Stimulated activated CD8-positive, alpha-beta memory T cell treated with anti-CD3 and anti-CD28 coated beads, Interleukin-4, amount 100 ng/mL, for 24 hours (primary cell): Measurements from ENCODE around the gene DPH7.
"Not testable (repeated sequence)": the region's sequence is repeated elsewhere in the genome, so short reads cannot be mapped to it uniquely, and the experiment has no call there.

Experiments used
- DNase-seq: peaks from one replicate; pipeline ENCODE4 v3.0.0-alpha.2; 2020; ENCODE audit warnings: low read depth

DPH7 gene

DNA sequence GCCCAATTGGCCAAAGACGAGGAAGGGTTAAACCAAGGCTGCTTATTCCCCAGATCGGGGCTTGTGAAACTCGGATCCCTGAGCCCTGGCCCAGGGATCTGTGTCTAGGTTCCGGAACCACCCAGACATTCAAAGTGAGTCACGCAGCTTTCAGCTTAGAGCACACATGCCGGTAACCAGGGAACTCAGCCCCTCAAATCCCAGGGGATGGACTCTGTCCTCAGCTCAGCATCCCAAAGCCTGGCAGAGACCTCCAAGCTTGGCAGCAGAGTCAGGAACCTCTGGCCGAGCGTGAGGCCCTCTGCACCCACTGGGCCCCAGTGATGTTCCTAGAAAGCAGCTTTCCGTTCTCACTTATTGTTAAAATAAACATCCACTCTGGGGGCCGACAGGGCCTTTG lies 33.6 kb downstream of the DPH7 start:
- no peak for DNase-seq

- DNase-seq, result no peak
Observed at GRCh38 chr9:137544176-137544760, 34.5 kb downstream of the DPH7 start.

- no peak for DNase-seq
Observed at GRCh38 chr9:137543237-137543963, 35.3 kb downstream of the DPH7 start.

GRCh38 chr9:137542486-137542885 lies 36.2 kb downstream of the DPH7 start:
- DNase-seq, result no peak

DNA sequence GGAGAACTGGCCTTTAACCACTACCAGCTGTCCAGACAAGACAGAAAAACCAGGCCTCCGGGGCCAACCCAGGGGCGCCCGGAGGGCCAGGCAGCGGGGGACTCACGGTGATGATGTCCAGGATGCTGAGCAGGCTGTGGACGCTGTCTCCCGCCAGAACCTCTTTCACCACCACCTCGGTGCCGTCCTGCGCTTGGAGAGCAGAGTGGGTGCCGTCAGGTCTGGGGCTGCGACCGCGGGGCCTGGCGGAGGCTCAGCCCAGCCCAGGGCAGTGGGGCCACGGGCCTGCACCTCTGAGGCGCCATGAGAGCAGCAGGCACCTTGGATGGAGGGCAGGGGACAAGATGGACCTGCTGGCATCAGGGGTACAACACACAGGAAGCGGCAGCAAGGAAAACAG lies 38.2 kb downstream of the DPH7 start:
- DNase-seq, result no peak

DNA sequence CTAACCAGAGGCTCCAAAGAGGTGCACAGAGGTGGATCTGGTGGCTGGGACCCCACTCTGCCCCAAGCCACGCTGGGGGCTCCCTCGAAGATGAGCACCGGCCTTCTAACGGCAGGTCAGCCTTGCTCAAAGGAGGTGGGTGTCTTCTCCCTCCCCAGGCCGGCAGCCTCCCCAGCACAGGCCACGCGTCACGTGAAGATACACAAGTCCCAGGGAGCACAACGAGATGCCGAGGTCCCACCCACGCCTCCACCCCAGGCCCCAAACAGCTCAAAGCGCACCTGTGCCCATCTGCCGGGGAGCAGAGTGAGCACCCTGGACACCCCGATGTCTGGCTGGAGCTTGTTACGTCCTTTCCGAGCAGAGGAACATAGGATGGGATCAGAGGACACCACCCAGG lies 40.7 kb downstream of the DPH7 start:
- no peak for DNase-seq

DNA sequence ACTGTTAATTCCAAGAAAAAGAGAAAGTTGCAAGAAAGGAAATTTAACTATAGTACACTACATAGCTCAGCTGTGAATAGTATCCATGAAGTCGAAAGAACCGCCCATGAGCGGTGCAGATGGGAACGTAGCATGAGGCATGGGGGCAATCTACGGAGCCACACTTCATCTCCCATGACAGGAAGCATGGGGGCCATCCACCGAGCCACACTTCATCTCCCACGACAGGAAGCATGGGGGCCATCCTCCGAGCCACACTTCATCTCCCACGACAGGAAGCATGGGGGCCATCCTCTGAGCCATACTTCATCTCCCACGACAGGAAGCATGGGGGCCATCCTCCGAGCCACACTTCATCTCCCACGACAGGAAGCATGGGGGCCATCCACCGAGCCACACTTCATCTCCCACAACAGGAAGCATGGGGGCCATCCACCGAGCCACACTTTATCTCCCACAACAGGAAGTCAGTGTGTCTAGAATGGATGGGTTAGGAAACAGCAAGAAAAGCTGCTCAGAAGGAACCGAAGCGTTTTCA lies 42.1 kb downstream of the DPH7 start:
- DNase-seq, result not testable (repeated sequence)

- no peak for DNase-seq
Observed at GRCh38 chr9:137535120-137535428, 43.7 kb downstream of the DPH7 start.

DNA sequence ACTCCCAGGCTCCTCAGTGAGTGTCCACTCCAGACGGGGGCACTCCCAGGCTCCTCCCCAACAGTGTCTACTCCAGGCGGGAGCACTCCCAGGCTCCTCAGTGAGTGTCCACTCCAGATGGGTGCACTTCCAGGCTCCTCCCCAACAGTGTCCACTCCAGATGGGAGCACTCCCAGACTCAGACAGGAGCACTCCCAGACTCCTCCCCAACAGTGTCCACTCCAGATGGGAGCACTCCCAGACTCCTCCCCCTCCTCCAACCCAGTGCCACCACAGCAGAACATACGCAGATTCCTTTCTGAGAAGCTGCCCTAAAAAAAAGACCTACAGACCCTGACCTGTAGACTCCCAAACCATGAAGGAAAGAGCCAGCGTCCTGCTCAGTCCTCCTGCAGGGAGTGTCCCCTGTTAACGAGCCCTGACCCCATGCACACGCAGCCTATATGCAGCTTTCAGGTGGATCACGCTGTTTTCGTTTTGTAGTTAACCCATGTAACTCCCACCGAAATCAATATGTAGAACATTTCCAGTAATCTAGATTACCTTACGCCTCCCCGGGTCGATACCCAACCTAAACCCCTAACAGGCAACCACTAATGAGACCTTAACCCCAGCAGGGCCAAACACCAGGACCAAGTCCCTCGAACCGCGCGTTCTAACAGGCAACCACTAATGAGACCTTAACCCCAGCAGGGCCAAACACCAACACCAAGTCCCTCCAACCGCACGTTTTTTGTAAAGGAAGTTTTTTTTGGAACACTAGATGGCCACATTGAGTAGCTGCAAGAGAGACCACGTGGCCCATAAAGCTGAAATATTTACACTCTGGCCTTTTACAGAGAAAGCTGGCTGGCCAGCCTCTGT lies 44.2 kb downstream of the DPH7 start:
- DNase-seq, result no peak

GRCh38 chr9:137532891-137533468 lies 45.7 kb downstream of the DPH7 start:
- not testable (repeated sequence) for DNase-seq

- DNase-seq, result no peak
Observed at GRCh38 chr9:137531099-137531765, 47.5 kb downstream of the DPH7 start.

GRCh38 chr9:137530331-137530730 lies 48.4 kb downstream of the DPH7 start:
- no peak for DNase-seq

GRCh38 chr9:137524981-137525317 lies 53.8 kb downstream of the DPH7 start:
- no peak for DNase-seq

DNA sequence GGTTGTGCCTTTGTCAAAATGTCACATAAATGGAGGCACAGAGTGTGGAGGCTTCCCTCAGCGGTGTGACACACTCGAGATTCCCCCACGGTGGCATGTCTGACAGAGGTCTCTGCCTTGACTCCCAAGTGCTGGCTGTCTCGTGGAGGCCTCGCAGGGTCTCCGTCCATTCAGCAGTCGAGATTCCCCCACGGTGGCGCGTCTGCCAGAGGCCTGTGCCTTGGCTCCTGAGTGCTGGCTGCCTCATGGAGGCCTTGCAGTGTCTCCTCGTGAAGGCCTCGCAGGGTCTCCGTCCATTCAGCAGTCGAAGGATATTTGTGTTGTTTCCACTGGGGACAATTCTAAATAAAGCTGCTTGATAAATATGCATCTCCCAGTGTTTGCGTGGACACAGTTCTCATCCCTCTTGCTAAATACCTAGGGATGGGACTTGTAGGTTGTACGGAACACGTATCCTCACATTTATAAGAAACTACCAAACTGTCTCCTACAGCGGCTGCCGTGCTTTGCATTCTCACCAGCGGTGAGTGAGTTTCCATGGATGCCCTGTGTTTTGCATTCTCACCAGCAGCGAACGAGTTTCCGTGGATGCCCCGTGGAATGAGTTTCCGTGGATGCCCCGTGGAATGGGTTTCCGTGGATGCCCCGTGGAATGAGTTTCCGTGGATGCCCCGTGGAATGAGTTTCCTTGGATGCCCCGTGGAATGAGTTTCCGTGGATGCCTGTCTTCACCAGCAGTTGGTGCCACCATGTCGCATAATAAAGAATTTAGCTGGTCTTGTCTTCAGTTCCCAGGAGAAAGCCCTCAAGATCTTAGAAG lies 54.4 kb downstream of the DPH7 start:
- DNase-seq, result no peak

DNA sequence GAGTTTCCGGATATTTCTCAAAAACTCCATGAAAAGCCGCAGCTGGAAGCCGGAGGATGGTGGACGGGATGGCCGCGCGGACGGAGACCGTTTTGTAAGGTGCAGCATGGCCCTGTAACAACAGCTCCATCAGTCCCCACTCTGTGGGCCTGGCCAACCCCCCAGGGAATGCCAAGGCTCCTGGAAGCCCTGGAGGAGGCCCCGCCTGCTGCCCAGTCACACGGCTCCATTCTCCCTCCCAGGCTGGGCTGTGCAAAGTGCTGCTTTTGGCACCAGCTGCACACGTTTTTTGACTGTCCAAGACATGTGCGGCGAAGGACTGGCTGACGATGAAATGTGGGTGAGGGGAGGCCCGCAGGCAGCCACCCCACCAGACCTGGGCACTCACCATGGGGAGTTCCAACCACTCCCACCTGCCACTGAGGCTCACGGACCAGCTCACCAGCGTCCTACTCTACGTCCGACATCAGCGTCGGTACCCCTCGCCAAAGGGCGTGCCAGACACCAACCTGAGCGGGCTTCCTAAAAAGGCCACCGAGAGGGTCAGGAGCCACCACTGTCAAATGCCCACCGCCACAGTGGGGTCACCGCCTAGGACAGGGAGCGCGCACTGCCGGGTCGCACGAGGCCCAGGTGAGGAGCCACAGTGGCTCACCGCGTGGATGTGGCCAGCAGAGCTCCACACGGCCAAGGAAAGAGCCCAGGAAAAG lies 55.8 kb downstream of the DPH7 start:
- no peak for DNase-seq

- no peak for DNase-seq
Observed at GRCh38 chr9:137521405-137521985, 57.2 kb downstream of the DPH7 start.

- no peak for DNase-seq
Observed at GRCh38 chr9:137520614-137521404, 57.9 kb downstream of the DPH7 start.

- DNase-seq, result no peak
Observed at GRCh38 chr9:137519553-137519952, 59.2 kb downstream of the DPH7 start.
